HG03439 (cell line): Measurements from ENCODE around the gene COA8.

Source experiments
- ATAC-seq: cut with Tn5 transposase; IDR thresholded peaks from one replicate; pipeline ENCODE4 v1.9.1; 2021; ENCODE audit warnings: mild to moderate bottlenecking, moderate library complexity; ENCODE audit not compliant: unreplicated experiment

COA8 gene

GRCh38 chr14:103616635-103617300, 54.0 kb downstream of the COA8 start:
- ATAC-seq = no peak

- no peak for ATAC-seq
Observed at GRCh38 chr14:103619057-103619456, 56.3 kb downstream of the COA8 start.

DNA sequence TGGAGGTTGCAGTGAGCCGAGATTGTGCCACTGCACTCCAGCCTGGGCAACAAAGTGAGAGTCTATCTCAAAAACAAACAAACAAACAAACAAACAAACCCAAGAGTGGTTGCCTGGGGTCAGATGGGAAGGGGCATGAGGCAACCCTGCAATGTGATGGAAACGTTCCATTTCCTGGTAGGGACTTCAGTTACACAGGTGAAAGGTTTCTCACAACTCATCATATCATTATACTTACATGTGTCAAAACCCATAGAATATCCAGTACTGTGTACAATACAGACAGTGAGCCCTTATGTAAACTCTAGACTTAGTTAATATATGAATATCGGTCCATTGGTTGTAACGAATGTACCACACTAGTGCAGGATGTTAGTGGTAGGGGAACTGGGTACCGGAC, 59.1 kb downstream of the COA8 start:
- no peak for ATAC-seq

DNA sequence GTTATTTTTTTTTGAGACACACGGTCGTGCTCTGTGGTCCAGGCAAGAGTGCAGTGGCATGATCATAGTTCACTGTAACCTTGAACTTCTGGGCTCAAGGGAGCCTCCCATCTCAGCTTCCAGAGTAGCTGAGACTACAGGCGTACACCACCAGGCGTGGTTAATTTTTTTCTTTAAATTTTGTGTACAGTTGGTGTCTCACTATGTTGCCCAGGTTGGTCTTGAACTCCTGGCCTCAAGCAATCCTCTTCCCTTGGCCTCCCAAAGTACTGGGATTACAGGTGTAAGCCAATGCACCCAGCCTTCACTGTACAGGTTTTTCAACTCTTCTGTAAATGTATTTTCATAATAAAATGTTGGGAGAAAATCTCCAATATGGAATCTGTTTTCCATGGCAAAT, 60.5 kb downstream of the COA8 start:
- no peak for ATAC-seq

GRCh38 chr14:103623883-103624482, 61.2 kb downstream of the COA8 start:
- no peak for ATAC-seq

DNA sequence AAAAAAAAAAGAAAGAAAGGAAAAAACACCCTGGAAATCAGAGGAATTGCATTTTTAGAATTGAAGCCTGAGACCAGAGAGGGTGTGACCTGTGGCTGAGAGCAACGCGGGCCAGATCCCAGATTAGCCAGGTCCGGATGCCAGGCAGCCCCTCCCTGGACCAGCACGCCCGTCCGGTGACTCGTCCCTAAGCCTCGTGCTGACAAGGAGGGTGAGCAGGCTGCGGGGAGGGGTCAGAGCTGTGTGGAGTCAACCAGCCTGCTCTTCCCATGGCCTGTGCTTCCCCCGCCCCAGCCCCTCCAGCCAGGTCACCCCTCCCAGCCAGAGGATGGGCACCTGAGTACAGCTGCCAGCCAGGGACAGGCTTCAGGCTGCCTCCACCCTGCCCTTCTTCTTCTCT, 62.1 kb downstream of the COA8 start:
- no peak for ATAC-seq

GRCh38 chr14:103625356-103626095, 62.8 kb downstream of the COA8 start:
- no peak for ATAC-seq

DNA sequence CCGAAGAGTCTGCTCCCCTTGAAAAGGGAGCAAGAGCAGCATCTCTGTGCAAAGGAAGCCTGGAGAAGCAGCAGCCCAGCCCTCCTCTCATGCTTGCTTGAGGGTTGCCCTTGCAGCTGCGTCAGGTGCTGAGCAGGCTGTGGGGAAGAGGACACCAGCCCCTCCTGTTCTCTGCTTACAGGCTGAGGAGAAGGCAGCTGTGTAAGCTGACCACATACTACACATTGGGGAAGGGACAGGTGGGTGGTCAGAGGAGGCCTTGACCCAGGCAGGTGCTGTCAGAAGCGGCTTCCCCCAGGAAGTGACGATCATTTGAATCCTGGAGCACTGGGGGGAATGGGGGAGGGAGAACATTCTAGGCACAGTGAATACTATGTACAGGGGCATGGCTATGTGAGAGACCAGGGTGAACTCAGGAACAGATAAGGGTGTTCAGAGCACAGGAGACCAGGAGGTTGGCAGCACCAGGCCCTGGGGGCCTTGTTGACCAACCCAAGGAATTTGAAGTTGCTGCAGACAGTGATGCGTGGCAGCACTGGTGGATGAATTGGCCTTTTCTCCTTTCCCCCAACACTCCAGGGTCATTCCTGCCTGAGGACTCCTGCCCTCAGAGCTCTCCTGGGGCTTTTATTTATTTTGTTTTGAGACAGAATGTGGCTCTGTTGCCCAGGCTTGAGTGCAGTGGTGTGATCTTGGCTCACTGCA, 63.5 kb downstream of the COA8 start:
- no peak for ATAC-seq

GRCh38 chr14:103627073-103628025, 64.6 kb downstream of the COA8 start:
- no peak for ATAC-seq

GRCh38 chr14:103628221-103628683, 65.5 kb downstream of the COA8 start:
- ATAC-seq = no peak

DNA sequence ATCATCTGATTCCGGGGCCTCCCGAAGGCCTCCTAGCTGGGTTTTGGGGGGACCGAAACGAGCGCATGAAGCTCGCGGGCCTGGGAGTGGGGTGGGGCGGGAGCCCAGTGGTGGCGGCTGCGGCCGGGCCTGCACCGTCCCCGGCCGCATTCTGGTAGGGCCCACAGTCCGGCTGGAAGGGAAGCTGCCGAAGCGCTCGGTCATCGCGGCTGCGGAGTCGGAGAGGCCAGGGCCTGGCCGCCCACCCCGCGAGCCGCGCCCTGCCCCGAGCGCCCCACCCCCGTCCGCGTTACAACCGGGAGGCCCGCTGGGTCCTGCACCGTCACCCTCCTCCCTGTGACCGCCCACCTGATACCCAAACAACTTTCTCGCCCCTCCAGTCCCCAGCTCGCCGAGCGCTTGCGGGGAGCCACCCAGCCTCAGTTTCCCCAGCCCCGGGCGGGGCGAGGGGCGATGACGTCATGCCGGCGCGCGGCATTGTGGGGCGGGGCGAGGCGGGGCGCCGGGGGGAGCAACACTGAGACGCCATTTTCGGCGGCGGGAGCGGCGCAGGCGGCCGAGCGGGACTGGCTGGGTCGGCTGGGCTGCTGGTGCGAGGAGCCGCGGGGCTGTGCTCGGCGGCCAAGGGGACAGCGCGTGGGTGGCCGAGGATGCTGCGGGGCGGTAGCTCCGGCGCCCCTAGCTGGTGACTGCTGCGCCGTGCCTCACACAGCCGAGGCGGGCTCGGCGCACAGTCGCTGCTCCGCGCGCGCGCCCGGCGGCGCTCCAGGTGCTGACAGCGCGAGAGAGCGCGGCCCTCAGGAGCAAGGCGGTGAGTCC, 66.1 kb downstream of the COA8 start, which contains the start of gene KLC1:
Gene KLC1 (plus strand): TSS at position 528 of the 819 bp plus-strand sequence. CDS start 25,354 bp downstream, outside the sequence.
- ATAC-seq = peak; percentile 70

GRCh38 chr14:103629503-103630121, 66.9 kb downstream of the COA8 start:
- ATAC-seq = peak; percentile 25

- ATAC-seq = no peak
Observed at GRCh38 chr14:103630364-103631108, 67.8 kb downstream of the COA8 start.

DNA sequence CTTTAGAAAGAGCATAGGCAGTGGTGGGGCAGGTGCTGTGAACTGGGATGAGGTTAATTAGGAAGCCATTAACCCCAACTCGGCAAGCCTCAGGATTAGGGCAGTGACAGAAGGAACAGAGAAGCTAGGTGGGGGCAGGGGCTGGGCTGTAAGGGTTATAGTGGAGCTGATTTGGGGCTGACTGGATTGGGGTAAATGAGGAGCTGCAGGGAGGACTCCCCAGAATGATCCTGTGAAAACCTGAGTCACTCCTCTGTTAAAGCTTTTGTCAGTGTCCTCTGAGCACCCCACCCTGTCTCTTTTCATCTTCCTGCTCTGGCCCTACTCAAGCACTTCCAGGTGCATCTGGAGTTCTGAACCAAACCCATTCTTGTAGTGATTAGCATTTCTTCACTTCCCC, 70.6 kb downstream of the COA8 start:
- ATAC-seq = no peak

GRCh38 chr14:103634156-103634555, 71.4 kb downstream of the COA8 start:
- ATAC-seq = no peak

GRCh38 chr14:103638594-103638993, 75.8 kb downstream of the COA8 start:
- no peak for ATAC-seq
